Measurements from ENCODE around the gene IFI35. TPM values are rescaled to one million over a fixed set of nuclear protein-coding genes. Genes with fewer than 3 reads are reported as not detected.

IFI35 gene
- total and polyA plus RNA-seq, 9 of the 15 experiments (the other 6 are each of a cell fraction or from before 2014, with no cell fraction given), result 4.4 to 13.1 (median 10.2) TPM

DNA sequence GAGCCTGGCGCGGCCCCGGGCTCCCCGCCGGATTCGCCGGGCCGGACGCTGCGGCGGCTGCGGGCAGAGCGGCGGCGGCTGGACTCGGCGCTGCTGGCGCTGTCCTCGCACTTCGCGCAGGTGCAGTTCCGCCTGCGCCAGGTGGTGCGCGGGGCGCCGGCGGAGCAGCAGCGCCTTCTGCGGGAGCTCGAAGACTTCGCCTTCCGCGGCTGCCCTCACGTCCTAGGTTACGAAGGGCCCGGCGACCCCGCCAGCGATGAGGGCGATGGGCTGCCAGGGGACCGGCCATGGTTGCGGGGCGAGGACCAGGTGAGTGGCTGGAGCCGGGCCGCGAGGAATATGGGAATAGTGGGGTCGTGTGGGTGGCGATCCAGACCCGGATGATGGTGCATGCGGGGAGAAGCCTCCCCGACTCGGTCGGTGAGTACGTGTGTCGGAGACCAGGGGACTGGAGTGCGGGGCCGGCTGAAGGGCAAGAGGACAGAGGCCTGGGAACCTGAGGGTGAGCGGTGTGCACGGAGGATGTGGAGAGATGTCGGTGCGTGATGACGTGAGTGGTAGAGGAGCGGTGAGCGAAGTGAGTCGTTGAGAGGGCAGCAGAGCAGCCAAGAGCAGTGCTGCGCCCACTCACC is 25.7 kb upstream of the IFI35 start:
- POLR2A ChIA-PET, result interaction anchor here (0.6 to 3.8 kb wide), 3 partner anchors 12 to 17 kb away, joined by 3 to 13 read pairs (median 4); partner anchors contain the start of genes AARSD1 and RPL27
- Histone ChIP-seq H4K20me1 (replicated peaks; ENCODE audit: control insufficient read depth, insufficient read depth, low read length) (no peaks in the 10 kb centered on the region), H3K79me2 (ENCODE audit: control insufficient read depth, insufficient read depth, low read length) (peaks cover 52% of the 10 kb centered on the region), H2AFZ (ENCODE audit: low read depth, low read length) (peak overlapping the region; percentile 98), H3K9ac (ENCODE audit: insufficient read depth in 1 of 2, low read depth in 2 of 2, low read length in 2 of 2) (peak overlapping the region; percentile 84 to 97), H3K9me1 (ENCODE audit: control insufficient read depth, insufficient read depth, low read length) (no peaks in the 10 kb centered on the region), H3K4me3 (peak overlapping the region; percentile 92), H3K27ac (ENCODE audit: extremely low read depth, low read depth, low read length) (peak overlapping the region; percentile 92), H3K27me3 (ENCODE audit: control insufficient read depth in 2 of 2, insufficient read depth in 2 of 2, low read length in 2 of 2) (no peaks in the 10 kb centered on the region), H3K4me2 (ENCODE audit: insufficient read depth, low read length) (peak overlapping the region; percentile 99), H3K9me3 (replicated peaks; ENCODE audit: control insufficient read depth, insufficient read depth, low read depth, low read length) (no peaks in the 10 kb centered on the region), H3K4me1 (replicated peaks in 1 of 2; ENCODE audit: control insufficient read depth in 2 of 2, insufficient read depth in 2 of 2, low read length in 2 of 2) (peaks cover 20 to 26% of the 10 kb centered on the region in 2 experiments; a peak in 4 of 5 replicates), H3K36me3 (ENCODE audit: control insufficient read depth, insufficient read depth, low read length) (peaks cover 32% of the 10 kb centered on the region)
- DNase-seq (ENCODE audit: extremely low read depth in 1 of 4, low spot score in 3 of 4) (peak; percentile 61 to 81 (median 66)), FAIRE-seq (peak; percentile 70), ATAC-seq (peak; percentile 82)
- BruUV-seq (replicated peaks), result TSS peak; percentile 68
- intact Hi-C loops (cut with micrococcal nuclease), result no loop called here
- in situ Hi-C loops (cut with MboI), result no loop called here
- whole genome bisulfite sequencing (ENCODE audit: insufficient coverage, low coverage, missing lambda C conversion rate), result 1% methylated on average over 64 of the region's 67 CpGs
- CTCF ChIA-PET (ENCODE audit: low intra/inter-chr PET ratio), result interaction anchor here (1.0 to 2.7 kb wide), 2 partner anchors 138 to 403 kb away, joined by 4 to 20 read pairs; partner anchors contain the start of gene PSMC3IP
- peak; percentile 46 for TF ChIP-seq FUS (optimal IDR thresholded peaks at IDR 0.05; ENCODE audit: low read depth, low read length)
- TF ChIP-seq ZNF398 (CRISPR knock-in tag; IDR thresholded peaks at IDR 0.05), result no peak
- TF ChIP-seq MLLT1 (IDR thresholded peaks at IDR 0.05), result peak in 1 of 2 experiments; percentile 58; a peak in 1 of 4 replicates
- 0 out of 2 replicates have a peak, but pooled peaks have one; percentile 49 for TF ChIP-seq ZBTB2 (IDR thresholded peaks at IDR 0.05)
- no peak for TF ChIP-seq PCBP1 (IDR thresholded peaks at IDR 0.05; ENCODE audit: low read depth, low read length, poor library complexity, severe bottlenecking)
- TF ChIP-seq SMARCA5 (IDR thresholded peaks at IDR 0.05), result peak; percentile 68; the same call in 1 of the 2 replicates
- 0 out of 2 replicates have a peak, but pooled peaks have one; percentile 13 for TF ChIP-seq SMARCE1 (IDR thresholded peaks at IDR 0.05)
- TF ChIP-seq ESRRA (IDR thresholded peaks at IDR 0.05; ENCODE audit: borderline replicate concordance, low read depth), result peak; percentile 81
- TF ChIP-seq THAP12 (CRISPR knock-in tag; IDR thresholded peaks at IDR 0.05), result no peak; the same call in 1 of the 2 replicates
- peak; percentile 92 for TF ChIP-seq RBBP5 (IDR thresholded peaks at IDR 0.05; ENCODE audit: borderline replicate concordance, insufficient read depth, low read length, poor library complexity, severe bottlenecking)
- TF ChIP-seq PHF20 (IDR thresholded peaks at IDR 0.05; ENCODE audit: partially characterized antibody), result peak; percentile 47
- TF ChIP-seq RAD51 (IDR thresholded peaks at IDR 0.05; ENCODE audit: borderline replicate concordance, low read depth), result no peak
- TF ChIP-seq HDGF (IDR thresholded peaks at IDR 0.05), result no peak
- TF ChIP-seq TGIF2 (CRISPR knock-in tag; IDR thresholded peaks at IDR 0.05), result no peak
